Endothelial cell of umbilical vein (primary cell): ENCODE results near the gene MIR17HG. TPM values are rescaled to one million over a fixed set of nuclear protein-coding genes. Genes with fewer than 3 reads are reported as not detected.

Experiments used
- BruUV-seq: library from RNA; stranded (reverse); fragments of 400-500 nt; replicated peaks from 2 replicates; lab custom pipeline; 2021; lab: Mats Ljungman, UMichigan
- CTCF ChIA-PET: fragments of 300-600, 350-600 bp; sonication (Branson Sonifier 250); formaldehyde crosslinking; loops from one replicate; lab custom pipeline; 2021; ENCODE audit warnings: antibody characterized with exemption, inconsistent platforms; lab: Charles Lee
- POLR2A ChIA-PET: fragments of 300-600, 350-600 bp; sonication (Branson Sonifier 250); formaldehyde crosslinking; loops from one replicate; lab custom pipeline; 2021; ENCODE audit warnings: antibody characterized with exemption, inconsistent platforms; lab: Charles Lee
- DNase-seq: peaks from one replicate; pipeline ENCODE4 v3.0.0-alpha.2; 2011; ENCODE audit warnings: low read depth, low spot score
- FAIRE-seq: peaks from 2 replicates; lab custom pipeline; 2011; peaks lifted over from hg19 to GRCh38; lab: Jason Lieb, UNC
- H2AFZ ChIP-seq: 2 replicates; pipeline ENCODE4 v1.6.0; 2012; ENCODE audit warnings: low read depth, low read length, control low read depth, inconsistent platforms
- H3K27ac ChIP-seq: 2 replicates; pipeline ENCODE4 v1.5.1; 2011; ENCODE audit warnings: low read depth, mild to moderate bottlenecking, control low read depth, low read length, moderate library complexity; ENCODE audit not compliant: insufficient read depth
- H3K27me3 ChIP-seq, 2 experiments: 2 replicates each; pipeline versions ENCODE4 v1.6.0 to v1.6.1; 2011; ENCODE audit warnings: low read length in 2 of 2, mixed read lengths in 1 of 2; ENCODE audit not compliant: control insufficient read depth in 2 of 2, insufficient read depth in 2 of 2
- H3K36me3 ChIP-seq, 2 experiments: 2 replicates in 1 of 2; 3 replicates in 1 of 2; pipeline ENCODE4 v1.5.1; 2011; ENCODE audit warnings: low read length in 2 of 2, mild to moderate bottlenecking in 1 of 2, moderate library complexity in 1 of 2; ENCODE audit not compliant: control insufficient read depth in 2 of 2, insufficient read depth in 2 of 2; ENCODE audit errors: extremely low read depth in 1 of 2
- H3K4me1 ChIP-seq: 3 replicates; pipeline ENCODE4 v1.5.1; 2011; ENCODE audit warnings: mild to moderate bottlenecking, low read length; ENCODE audit not compliant: control insufficient read depth, insufficient read depth; ENCODE audit errors: extremely low read depth
- H3K4me2 ChIP-seq: 2 replicates; pipeline ENCODE4 v1.6.1; 2011; ENCODE audit warnings: low read length, control low read depth, mixed read lengths; ENCODE audit not compliant: insufficient read depth
- H3K4me3 ChIP-seq, 3 experiments: fragments of 200-600 bp in 1 of 3; sonication (generic), shearing (Covaris generic) in 1 of 3; replicated peaks in 1 of 3; 2 replicates each; pipeline ENCODE4 v1.5.1; 2011 to 2016; ENCODE audit warnings: control low read depth in 3 of 3, low read length in 3 of 3, mild to moderate bottlenecking in 2 of 3, inconsistent platforms in 1 of 3, low read depth in 1 of 3, moderate library complexity in 1 of 3; ENCODE audit not compliant: insufficient read depth in 1 of 3
- H3K79me2 ChIP-seq: 2 replicates; pipeline ENCODE4 v1.6.0; 2012; ENCODE audit warnings: low read length, inconsistent platforms; ENCODE audit not compliant: control insufficient read depth, insufficient read depth
- H3K9ac ChIP-seq: replicated peaks from 2 replicates; pipeline ENCODE3; 2011; ENCODE audit warnings: low read length, control low read depth; ENCODE audit not compliant: insufficient read depth; ENCODE audit errors: extremely low read depth
- H3K9me1 ChIP-seq: replicated peaks from 3 replicates; pipeline ENCODE4 v1.6.0; 2011; ENCODE audit warnings: mild to moderate bottlenecking, low read length; ENCODE audit not compliant: control insufficient read depth, insufficient read depth; ENCODE audit errors: extremely low read depth
- H3K9me3 ChIP-seq: replicated peaks from 2 replicates; pipeline ENCODE4 v1.5.1; 2012; ENCODE audit warnings: low read length, inconsistent platforms; ENCODE audit not compliant: control insufficient read depth, insufficient read depth
- H4K20me1 ChIP-seq: replicated peaks from 2 replicates; pipeline ENCODE3; 2011; ENCODE audit warnings: mild to moderate bottlenecking, low read length; ENCODE audit not compliant: control insufficient read depth, insufficient read depth; ENCODE audit errors: extremely low read depth
- EZH2 ChIP-seq: IDR thresholded peaks from 2 replicates; pipeline ENCODE4 v1.6.1; 2012; ENCODE audit warnings: borderline replicate concordance, low read depth, mild to moderate bottlenecking, moderate library complexity, low read length, inconsistent platforms; ENCODE audit not compliant: severe bottlenecking
- FOS ChIP-seq: IDR thresholded peaks from 2 replicates; pipeline ENCODE4 v1.6.1; 2011; ENCODE audit warnings: mild to moderate bottlenecking, low read length, moderate library complexity, borderline replicate concordance; ENCODE audit not compliant: insufficient read depth
- GATA2 ChIP-seq: IDR thresholded peaks from 2 replicates; pipeline ENCODE4 v1.7.0; 2011; ENCODE audit warnings: low read depth, mild to moderate bottlenecking, moderate library complexity, mixed read lengths, low read length; ENCODE audit not compliant: insufficient read length, insufficient read depth
- JUN ChIP-seq: IDR thresholded peaks from 2 replicates; pipeline ENCODE4 v1.6.1; 2011; ENCODE audit warnings: borderline replicate concordance, low read depth; ENCODE audit not compliant: insufficient read length, insufficient read depth
- MYC ChIP-seq: IDR thresholded peaks from one replicate; pipeline ENCODE4 v1.6.1; 2011; ENCODE audit warnings: mild to moderate bottlenecking, low read depth, low read length
- POLR2A ChIP-seq: IDR thresholded peaks from 2 replicates; pipeline ENCODE4 v1.6.1; 2012; ENCODE audit warnings: low read depth, mild to moderate bottlenecking, control low read depth, low read length
- POLR2AphosphoS5 ChIP-seq: IDR thresholded peaks from 2 replicates; pipeline ENCODE4 v1.6.1; 2012; ENCODE audit warnings: low read depth, mild to moderate bottlenecking, control low read depth, low read length, moderate library complexity; ENCODE audit not compliant: insufficient read depth
- dilution Hi-C: fragments of 300-500 bp; cut with MboI; formaldehyde crosslinking; loops from one replicate; pipeline ENCODE4 v1.15.0; 2019; ENCODE audit warnings: low sequenced_read_pairs; ENCODE audit not compliant: extremely low pct_ligation_motif_present
- intact Hi-C: fragments of 100-400 bp; cut with micrococcal nuclease; formaldehyde crosslinking; loops from one replicate; pipeline ENCODE4 v1.10.0; 2022
- polyA plus RNA-seq, 4 experiments: library from polyadenylated mRNA; depleted of rRNA in 3 of 4; stranded (reverse) in 3 of 4; unstranded in 1 of 4; fragments of >200 nt; gene quantifications; 2 replicates each; pipeline versions ENCODE4 v1.2.1 to v1.2.3, GENCODE V29; 2011 to 2012; ENCODE audit warnings: missing spikeins in 1 of 4
- total RNA-seq: library from RNA; stranded (reverse); gene quantifications from 2 replicates; pipeline ENCODE4 v1.2.3, GENCODE V29; 2021
- TF ChIP-seq, protein P1 (sequence below): IDR thresholded peaks from 2 replicates; pipeline ENCODE4 v1.6.1; 2011; ENCODE audit not compliant: insufficient read depth, insufficient read length
- TF ChIP-seq, protein P2 (sequence below), 2 donors: IDR thresholded peaks; 1 replicate in 1 of 2; 2 replicates in 1 of 2; pipeline ENCODE4 v1.5.1; 2011; ENCODE audit warnings: low read length in 2 of 2, mild to moderate bottlenecking in 2 of 2, moderate library complexity in 2 of 2, control low read depth in 1 of 2, inconsistent platforms in 1 of 2, low read depth in 1 of 2; ENCODE audit not compliant: insufficient read depth in 1 of 2; ENCODE audit errors: extremely low read depth in 1 of 2

Gene MIR17HG
- total and polyA plus RNA-seq, 2 donors (not counting 3 experiments of a cell fraction or from before 2014, with no cell fraction given): 1.8 to 9.5 TPM

DNA sequence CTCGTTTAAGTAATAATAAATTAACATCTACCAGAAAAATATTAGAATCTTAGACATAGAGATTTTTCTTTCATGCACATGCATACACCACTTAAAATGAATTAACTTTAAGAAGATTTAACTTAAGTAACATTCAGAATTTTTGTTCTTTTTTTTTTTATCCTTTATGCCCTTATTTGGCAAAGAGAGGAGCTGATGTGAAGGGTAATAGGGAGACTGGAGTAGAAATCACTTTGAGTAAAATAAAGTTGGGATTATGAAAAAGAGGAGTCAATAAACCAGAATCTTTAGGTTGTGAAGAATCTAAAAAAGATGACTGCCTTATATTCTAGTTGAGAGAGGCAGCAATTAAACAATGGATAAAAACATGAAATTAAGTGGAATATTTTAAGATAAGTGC lies 18.8 kb upstream of the MIR17HG start:
- intact Hi-C loops: no loop called here
- peaks cover 0 to 3% of the 10 kb centered on the region in 2 experiments for H3K27me3 ChIP-seq
- CTCF ChIA-PET: interaction anchor here (1.4 kb wide), 2 partner anchors 14 to 15 kb away, joined by 5 read pairs; no protein-coding TSS in a partner anchor
- no peak for FAIRE-seq
- no peak overlapping the region for H2AFZ ChIP-seq
- dilution Hi-C loops: no loop called here
- H3K9me1 ChIP-seq: no peaks in the 10 kb centered on the region
- peaks cover 9% of the 10 kb centered on the region for H3K4me1 ChIP-seq
- H3K9ac ChIP-seq: no peak overlapping the region
- no peak overlapping the region for H3K27ac ChIP-seq
- no TSS peak for BruUV-seq
- no peak overlapping the region for H3K4me3 ChIP-seq
- no peak for DNase-seq
- no peaks in the 10 kb centered on the region for H4K20me1 ChIP-seq
- TF ChIP-seq GATA2: no peak
- no peak for TF ChIP-seq FOS
- TF ChIP-seq, protein P1, sequence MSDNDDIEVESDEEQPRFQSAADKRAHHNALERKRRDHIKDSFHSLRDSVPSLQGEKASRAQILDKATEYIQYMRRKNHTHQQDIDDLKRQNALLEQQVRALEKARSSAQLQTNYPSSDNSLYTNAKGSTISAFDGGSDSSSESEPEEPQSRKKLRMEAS: no peak
- TF ChIP-seq, protein P2, sequence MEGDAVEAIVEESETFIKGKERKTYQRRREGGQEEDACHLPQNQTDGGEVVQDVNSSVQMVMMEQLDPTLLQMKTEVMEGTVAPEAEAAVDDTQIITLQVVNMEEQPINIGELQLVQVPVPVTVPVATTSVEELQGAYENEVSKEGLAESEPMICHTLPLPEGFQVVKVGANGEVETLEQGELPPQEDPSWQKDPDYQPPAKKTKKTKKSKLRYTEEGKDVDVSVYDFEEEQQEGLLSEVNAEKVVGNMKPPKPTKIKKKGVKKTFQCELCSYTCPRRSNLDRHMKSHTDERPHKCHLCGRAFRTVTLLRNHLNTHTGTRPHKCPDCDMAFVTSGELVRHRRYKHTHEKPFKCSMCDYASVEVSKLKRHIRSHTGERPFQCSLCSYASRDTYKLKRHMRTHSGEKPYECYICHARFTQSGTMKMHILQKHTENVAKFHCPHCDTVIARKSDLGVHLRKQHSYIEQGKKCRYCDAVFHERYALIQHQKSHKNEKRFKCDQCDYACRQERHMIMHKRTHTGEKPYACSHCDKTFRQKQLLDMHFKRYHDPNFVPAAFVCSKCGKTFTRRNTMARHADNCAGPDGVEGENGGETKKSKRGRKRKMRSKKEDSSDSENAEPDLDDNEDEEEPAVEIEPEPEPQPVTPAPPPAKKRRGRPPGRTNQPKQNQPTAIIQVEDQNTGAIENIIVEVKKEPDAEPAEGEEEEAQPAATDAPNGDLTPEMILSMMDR (IDR thresholded peaks at IDR 0.05; ENCODE audit: extremely low read depth in 1 of 2, insufficient read depth in 1 of 2, low read depth in 1 of 2, low read length in 2 of 2): no peak
- no peak for TF ChIP-seq EZH2
- no peak for TF ChIP-seq JUN
- TF ChIP-seq MYC: no peak
- TF ChIP-seq POLR2A: no peak
- no peak for TF ChIP-seq POLR2AphosphoS5
- H3K4me2 ChIP-seq: no peak overlapping the region
- no peaks in the 10 kb centered on the region for H3K9me3 ChIP-seq
- no peaks in the 10 kb centered on the region for H3K36me3 ChIP-seq
- POLR2A ChIA-PET: no interaction called here
- no peaks in the 10 kb centered on the region for H3K79me2 ChIP-seq
